Epidermal melanocyte (primary cell): Measurements from ENCODE around the gene TIMM17A.
"Not testable (repeated sequence)": the region's sequence is repeated elsewhere in the genome, so short reads cannot be mapped to it uniquely, and the experiment has no call there.

Experiments used
- DNase-seq: peaks from one replicate; pipeline ENCODE4 v3.0.0; 2011; ENCODE audit warnings: low spot score; ENCODE audit not compliant: insufficient read length

TIMM17A gene

GRCh38 chr1:202014915-202015661, 59.8 kb downstream of the TIMM17A start:
- no peak for DNase-seq

GRCh38 chr1:202015662-202015937, 60.3 kb downstream of the TIMM17A start:
- no peak for DNase-seq

GRCh38 chr1:202016022-202016810, 60.9 kb downstream of the TIMM17A start:
- no peak for DNase-seq

- DNase-seq, result no peak
Measured at GRCh38 chr1:202016811-202017748, 61.8 kb downstream of the TIMM17A start.

- DNase-seq, result no peak
Measured at GRCh38 chr1:202017749-202018467, 62.6 kb downstream of the TIMM17A start.

- DNase-seq, result no peak
Measured at GRCh38 chr1:202018468-202019234, 63.3 kb downstream of the TIMM17A start.

- not testable (repeated sequence) for DNase-seq
Measured at GRCh38 chr1:202019235-202019558, 63.9 kb downstream of the TIMM17A start.
